Retinal pigment epithelial cell (primary cell): ENCODE measurements around the gene BDNF.
"Not testable (repeated sequence)": the region's sequence is repeated elsewhere in the genome, so short reads cannot be mapped to it uniquely, and the experiment has no call there.

Source experiments
- DNase-seq: peaks from one replicate; pipeline ENCODE4 v3.0.0-alpha.2; 2010; ENCODE audit warnings: low read depth
- H3K4me3 ChIP-seq: 2 replicates; pipeline ENCODE4 v1.5.1; 2011; ENCODE audit warnings: mild to moderate bottlenecking, low read length, control low read depth, moderate library complexity
- CTCF ChIP-seq: conservative IDR thresholded peaks from 2 replicates; pipeline ENCODE4 v1.5.1; 2011; ENCODE audit warnings: low read depth, low read length, control low read depth, inconsistent platforms

BDNF gene

GRCh38 chr11:27640954-27641353 is 59.3 kb downstream of the BDNF start:
- TF ChIP-seq CTCF: no peak
- DNase-seq: no peak
- H3K4me3 ChIP-seq: no peak overlapping the region

GRCh38 chr11:27635567-27636037 is 64.7 kb downstream of the BDNF start:
- DNase-seq: no peak
- no peak overlapping the region for H3K4me3 ChIP-seq
- no peak for TF ChIP-seq CTCF

DNA sequence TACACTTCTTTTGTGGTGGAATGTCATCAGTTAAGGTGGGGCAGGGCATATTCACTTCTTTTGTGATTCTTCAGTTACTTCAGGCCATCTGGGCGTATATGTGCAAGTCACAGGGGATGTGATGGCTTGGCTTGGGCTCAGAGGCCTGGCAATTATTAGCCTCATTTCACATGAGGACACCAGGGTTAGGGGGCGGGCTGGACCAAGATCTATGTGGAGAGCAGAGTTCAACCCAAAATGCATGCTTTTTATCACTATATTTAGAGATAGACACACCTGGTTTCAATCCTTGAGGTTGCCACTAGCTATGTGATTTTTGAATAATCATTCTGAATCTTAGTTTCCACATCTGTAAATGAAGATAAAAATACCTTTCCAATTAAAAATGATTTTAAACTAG is 65.5 kb downstream of the BDNF start:
- DNase-seq, H3K4me3 ChIP-seq: not testable (repeated sequence)

GRCh38 chr11:27634282-27634681 is 66.0 kb downstream of the BDNF start:
- DNase-seq, H3K4me3 ChIP-seq: not testable (repeated sequence)

DNA sequence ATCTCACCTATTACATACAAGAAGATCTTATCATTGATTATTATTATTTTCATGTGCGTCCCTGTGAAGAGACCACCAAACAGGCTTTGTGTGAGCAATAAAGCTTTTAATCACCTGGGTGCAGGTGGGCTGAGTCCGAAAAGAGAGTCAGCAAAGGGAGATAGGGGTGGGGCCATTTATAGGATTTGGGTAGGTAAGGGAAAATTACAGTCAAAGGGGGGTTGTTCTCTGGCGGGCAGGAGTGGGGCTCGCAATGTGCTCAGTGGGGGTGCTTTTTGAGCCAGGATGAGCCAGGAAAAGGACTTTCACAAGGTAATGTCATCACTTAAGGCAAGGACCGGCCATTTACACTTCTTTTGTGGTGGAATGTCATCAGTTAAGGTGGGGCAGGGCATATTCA is 71.2 kb downstream of the BDNF start:
- not testable (repeated sequence) for H3K4me3 ChIP-seq, DNase-seq

DNA sequence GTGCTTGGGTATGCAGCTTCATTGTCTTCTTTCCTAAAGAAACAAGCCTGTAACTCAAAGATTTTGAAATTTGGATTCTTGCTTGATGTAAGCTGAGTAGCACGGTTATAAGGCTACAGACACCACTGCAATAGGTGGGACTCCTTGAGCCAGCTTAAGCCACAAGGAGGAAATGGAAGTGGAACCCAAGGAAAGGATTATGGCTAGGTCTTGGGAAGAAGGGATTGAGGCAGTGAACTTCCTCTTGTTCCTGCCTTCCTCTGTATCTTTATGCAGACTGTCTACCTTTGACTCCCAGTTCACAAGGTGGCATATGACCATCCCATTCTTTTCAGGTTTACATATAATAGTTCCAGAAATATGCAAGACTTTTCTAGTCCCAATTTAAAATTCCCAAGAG is 72.3 kb downstream of the BDNF start:
- no peak overlapping the region for H3K4me3 ChIP-seq
- TF ChIP-seq CTCF: no peak
- DNase-seq: no peak

GRCh38 chr11:27626938-27627586 is 73.2 kb downstream of the BDNF start:
- no peak for DNase-seq
- H3K4me3 ChIP-seq: no peak overlapping the region
- no peak for TF ChIP-seq CTCF

DNA sequence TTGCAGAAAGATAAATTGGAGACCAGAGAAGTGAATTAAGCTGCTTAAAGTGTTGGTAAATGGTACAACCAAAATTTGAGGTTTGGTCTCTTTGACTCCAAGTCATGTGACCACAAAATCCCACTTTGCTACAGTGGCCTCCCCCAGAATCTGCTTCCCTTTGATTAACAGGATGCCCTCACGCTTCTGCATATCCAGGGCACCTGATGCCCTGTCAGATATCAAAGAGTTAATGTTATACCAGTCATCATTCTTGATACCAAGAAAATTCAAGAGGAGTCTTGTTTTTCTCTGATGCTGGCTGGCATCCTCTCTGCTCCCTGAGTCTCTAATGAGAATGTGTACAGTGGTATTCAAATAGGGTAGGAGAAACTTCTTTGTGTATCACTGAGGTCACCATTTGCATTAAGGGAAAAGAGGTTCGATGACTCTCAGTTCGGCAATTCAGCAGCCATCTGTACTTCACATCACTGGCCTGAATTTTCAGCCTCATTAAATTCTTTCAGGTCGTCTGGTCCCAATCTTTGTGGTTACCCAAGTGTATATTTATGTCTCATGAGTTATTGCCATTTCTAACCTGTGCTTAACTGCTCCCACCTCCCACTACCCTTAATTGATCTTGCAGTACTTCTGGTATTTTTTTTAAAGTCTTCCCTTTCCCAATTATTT is 73.9 kb downstream of the BDNF start:
- TF ChIP-seq CTCF: no peak
- no peak for DNase-seq

More for the DNA sequence above, 73.9 kb downstream of the BDNF start:
- no peak overlapping the region for H3K4me3 ChIP-seq
